ENCODE results near the gene NUDT2. TPM values are rescaled to one million over a fixed set of nuclear protein-coding genes. Genes with fewer than 3 reads are reported as not detected.

NUDT2 gene
- polyA plus RNA-seq, 1 of the 3 experiments (the other 2 are of a cell fraction) = 47.8 TPM

DNA sequence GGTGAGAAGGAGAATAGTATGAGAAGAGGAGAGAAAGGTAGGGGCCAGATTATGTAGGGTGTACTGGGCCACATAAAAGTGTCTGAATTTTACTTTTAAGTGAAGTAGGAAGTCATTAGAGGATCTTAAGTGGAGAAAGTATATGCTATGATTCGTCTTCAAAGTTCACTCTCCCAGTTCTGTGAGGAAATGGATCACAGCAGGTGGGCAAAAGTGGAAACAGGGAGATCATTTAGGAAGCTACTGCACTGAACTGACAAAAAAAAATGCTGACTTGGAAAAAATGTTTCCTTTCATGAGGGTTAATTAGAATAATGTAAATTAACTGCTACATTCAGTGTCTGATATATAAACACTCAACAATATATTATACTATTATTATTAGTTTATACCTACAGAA lies 2.7 kb upstream of the NUDT2 start:
- no peak for DNase-seq
- Histone ChIP-seq H3K79me2 (ENCODE audit: insufficient read depth) (peaks cover 65% of the 10 kb centered on the region), H3K27ac (ENCODE audit: low read depth in 2 of 2, low read length in 1 of 2) (no peak overlapping the region)

DNA sequence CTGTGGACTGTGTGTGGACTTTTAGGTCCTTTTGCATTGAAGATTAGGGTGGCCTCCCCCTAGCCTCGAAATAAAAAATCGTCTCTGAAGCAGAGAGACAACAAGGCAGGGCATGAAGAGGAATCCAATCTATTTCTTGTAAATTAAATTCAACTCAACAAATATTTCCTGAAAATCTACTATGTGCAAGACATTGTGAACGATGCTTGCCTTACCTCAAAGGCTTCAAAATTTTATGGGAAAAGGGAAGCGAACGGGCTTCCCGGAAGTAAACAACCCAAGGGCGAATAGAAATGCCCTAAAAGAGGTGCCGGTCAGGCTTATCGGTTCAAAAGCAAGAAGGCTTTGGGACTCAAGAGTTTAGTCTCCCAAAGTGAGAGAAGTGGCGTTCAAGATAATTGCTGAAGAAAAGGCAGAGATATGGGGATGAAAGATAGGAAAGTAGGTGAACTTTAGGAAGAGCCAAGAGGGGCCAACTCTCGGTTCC lies 826 bp upstream of the NUDT2 start:
- DNase-seq = no peak
- Histone ChIP-seq H3K4me1 (ENCODE audit: control insufficient read depth in 1 of 2, insufficient read depth in 2 of 2, low read depth in 1 of 2, low read length in 1 of 2) (peaks cover 6 to 7% of the 10 kb centered on the region in 2 experiments), H3K4me2 (peak overlapping the region; percentile 85), H4K20me1 (ENCODE audit: insufficient read depth) (no peaks in the 10 kb centered on the region; the same call in 1 of the 2 replicates), H3K36me3 (replicated peaks in 1 of 2; ENCODE audit: control insufficient read depth in 1 of 2, insufficient read depth in 2 of 2, low read length in 1 of 2) (no peaks in the 10 kb centered on the region), H3K27ac (ENCODE audit: low read depth in 2 of 2, low read length in 1 of 2) (peak overlapping the region; percentile 75 to 78), H3K4me3 (ENCODE audit: low read depth in 2 of 2, low read length in 1 of 2) (peak overlapping the region; percentile 73 to 93), H3K9me2 (no peaks in the 10 kb centered on the region), H3K79me2 (ENCODE audit: insufficient read depth) (peaks cover 61% of the 10 kb centered on the region), H3F3A (replicated peaks; ENCODE audit: insufficient read depth) (peaks cover 6% of the 10 kb centered on the region), H3K27me3 (ENCODE audit: insufficient read depth) (no peaks in the 10 kb centered on the region), H2AFZ (ENCODE audit: low read depth) (peak overlapping the region; percentile 90), H3K9ac (peak overlapping the region; percentile 78), H3K9me3 (no peaks in the 10 kb centered on the region)
- POLR2A ChIA-PET = no interaction called here
- WGBS (ENCODE audit: low lambda C conversion rate) = under 1% methylated on average over 11 of the region's 11 CpGs
- CTCF ChIA-PET = interaction anchor here (1.4 kb wide), 1 partner anchor 51 kb away, joined by 5 read pairs; no protein-coding TSS in a partner anchor
- TF ChIP-seq MEF2A (IDR thresholded peaks at IDR 0.05; ENCODE audit: borderline replicate concordance, low read depth) (no peak), RCOR1 (IDR thresholded peaks at IDR 0.05; ENCODE audit: low read length) (no peak), RAD21 (IDR thresholded peaks at IDR 0.05; ENCODE audit: low read length) (no peak), GABPA (IDR thresholded peaks at IDR 0.05; ENCODE audit: low read depth) (peak; percentile 69), ELF1 (IDR thresholded peaks at IDR 0.05) (peak; percentile 63)

More for the DNA sequence above, 2.7 kb upstream of the NUDT2 start:
- Histone ChIP-seq H2AFZ (ENCODE audit: low read depth) (no peak overlapping the region), H3K4me1 (ENCODE audit: control insufficient read depth in 1 of 2, insufficient read depth in 2 of 2, low read depth in 1 of 2, low read length in 1 of 2) (peaks cover 4 to 7% of the 10 kb centered on the region in 2 experiments; a peak in 3 of 4 replicates), H3K36me3 (replicated peaks in 1 of 2; ENCODE audit: control insufficient read depth in 1 of 2, insufficient read depth in 2 of 2, low read length in 1 of 2) (no peaks in the 10 kb centered on the region), H3K9me2 (no peaks in the 10 kb centered on the region), H3K27me3 (ENCODE audit: insufficient read depth) (no peaks in the 10 kb centered on the region), H3K4me3 (ENCODE audit: low read depth in 2 of 2, low read length in 1 of 2) (no peak overlapping the region), H4K20me1 (ENCODE audit: insufficient read depth) (no peaks in the 10 kb centered on the region), H3K9me3 (no peaks in the 10 kb centered on the region), H3K9ac (no peak overlapping the region), H3F3A (replicated peaks; ENCODE audit: insufficient read depth) (peaks cover 8% of the 10 kb centered on the region), H3K4me2 (no peak overlapping the region)
- 80% methylated on average over 1 of the region's 1 CpG for WGBS (ENCODE audit: low lambda C conversion rate)
- CTCF ChIA-PET = no interaction called here
- no peak for TF ChIP-seq JUND (IDR thresholded peaks at IDR 0.05)
- no peak for TF ChIP-seq RAD21 (IDR thresholded peaks at IDR 0.05; ENCODE audit: low read length)
- no peak for TF ChIP-seq EP300 (IDR thresholded peaks at IDR 0.05; ENCODE audit: borderline replicate concordance in 1 of 2, low read depth in 1 of 2, low read length in 1 of 2)
- TF ChIP-seq NRF1 (IDR thresholded peaks at IDR 0.05; ENCODE audit: low read depth, low read length) = no peak
- no peak for TF ChIP-seq SMC3 (IDR thresholded peaks at IDR 0.05; ENCODE audit: low read depth, low read length)
- TF ChIP-seq RCOR1 (IDR thresholded peaks at IDR 0.05; ENCODE audit: low read length) = no peak
- TF ChIP-seq, protein P1, sequence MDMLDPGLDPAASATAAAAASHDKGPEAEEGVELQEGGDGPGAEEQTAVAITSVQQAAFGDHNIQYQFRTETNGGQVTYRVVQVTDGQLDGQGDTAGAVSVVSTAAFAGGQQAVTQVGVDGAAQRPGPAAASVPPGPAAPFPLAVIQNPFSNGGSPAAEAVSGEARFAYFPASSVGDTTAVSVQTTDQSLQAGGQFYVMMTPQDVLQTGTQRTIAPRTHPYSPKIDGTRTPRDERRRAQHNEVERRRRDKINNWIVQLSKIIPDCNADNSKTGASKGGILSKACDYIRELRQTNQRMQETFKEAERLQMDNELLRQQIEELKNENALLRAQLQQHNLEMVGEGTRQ (IDR thresholded peaks at IDR 0.05; ENCODE audit: borderline replicate concordance, low read depth, low read length) = no peak
- no peak for TF ChIP-seq POLR2AphosphoS5 (IDR thresholded peaks at IDR 0.05; ENCODE audit: low read depth, low read length)
- no peak for TF ChIP-seq MAX (IDR thresholded peaks at IDR 0.05; ENCODE audit: low read depth)
- TF ChIP-seq, protein P2, sequence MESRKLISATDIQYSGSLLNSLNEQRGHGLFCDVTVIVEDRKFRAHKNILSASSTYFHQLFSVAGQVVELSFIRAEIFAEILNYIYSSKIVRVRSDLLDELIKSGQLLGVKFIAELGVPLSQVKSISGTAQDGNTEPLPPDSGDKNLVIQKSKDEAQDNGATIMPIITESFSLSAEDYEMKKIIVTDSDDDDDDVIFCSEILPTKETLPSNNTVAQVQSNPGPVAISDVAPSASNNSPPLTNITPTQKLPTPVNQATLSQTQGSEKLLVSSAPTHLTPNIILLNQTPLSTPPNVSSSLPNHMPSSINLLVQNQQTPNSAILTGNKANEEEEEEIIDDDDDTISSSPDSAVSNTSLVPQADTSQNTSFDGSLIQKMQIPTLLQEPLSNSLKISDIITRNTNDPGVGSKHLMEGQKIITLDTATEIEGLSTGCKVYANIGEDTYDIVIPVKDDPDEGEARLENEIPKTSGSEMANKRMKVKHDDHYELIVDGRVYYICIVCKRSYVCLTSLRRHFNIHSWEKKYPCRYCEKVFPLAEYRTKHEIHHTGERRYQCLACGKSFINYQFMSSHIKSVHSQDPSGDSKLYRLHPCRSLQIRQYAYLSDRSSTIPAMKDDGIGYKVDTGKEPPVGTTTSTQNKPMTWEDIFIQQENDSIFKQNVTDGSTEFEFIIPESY (IDR thresholded peaks at IDR 0.05; ENCODE audit: borderline replicate concordance, low read depth) = no peak
- TF ChIP-seq EZH2phosphoT487 (IDR thresholded peaks at IDR 0.05; ENCODE audit: borderline replicate concordance, low read depth) = no peak
- no peak for TF ChIP-seq FOXJ3 (CRISPR knock-in tag; IDR thresholded peaks at IDR 0.05)
- TF ChIP-seq TCF12 (IDR thresholded peaks at IDR 0.05) = no peak
- TF ChIP-seq MXI1 (IDR thresholded peaks at IDR 0.05; ENCODE audit: low read depth, low read length) = no peak
- POLR2A ChIA-PET = no interaction called here
